Activated gamma-delta T cell (primary cell): ENCODE data around the gene PLEKHA3.

Source experiments
- DNase-seq: peaks from one replicate; lab custom pipeline; 2025; lab: John Stamatoyannopoulos, UW

The PLEKHA3 gene

GRCh38 chr2:178478439-178479274 is 1.6 kb upstream of the PLEKHA3 start, which contains the start of gene FKBP7:
Gene FKBP7 (minus strand): TSS chr2:178478600. CDS start chr2:178478499, 101 bp downstream.
- peak; percentile 83 for DNase-seq

- no peak for DNase-seq
These were observed 1.0 kb upstream of the PLEKHA3 start for GRCh38 chr2:178479275-178479616.

GRCh38 chr2:178479758-178480226 is 465 bp upstream of the PLEKHA3 start:
- DNase-seq, result no peak

- DNase-seq, result no peak
These were observed 2.2 kb downstream of the PLEKHA3 start for GRCh38 chr2:178482437-178482836.

GRCh38 chr2:178484245-178485041 is 4.2 kb downstream of the PLEKHA3 start:
- DNase-seq, result no peak

- no peak for DNase-seq
These were observed 5.1 kb downstream of the PLEKHA3 start for GRCh38 chr2:178485356-178485755.

GRCh38 chr2:178491612-178492011 is 11.4 kb downstream of the PLEKHA3 start:
- DNase-seq, result no peak

- no peak for DNase-seq
These were observed 15.8 kb downstream of the PLEKHA3 start for GRCh38 chr2:178496049-178496448.

- DNase-seq, result no peak
These were observed 17.9 kb downstream of the PLEKHA3 start for GRCh38 chr2:178498137-178498536.

GRCh38 chr2:178499640-178500039 is 19.4 kb downstream of the PLEKHA3 start:
- no peak for DNase-seq

GRCh38 chr2:178502751-178503150 is 22.5 kb downstream of the PLEKHA3 start:
- DNase-seq, result no peak

GRCh38 chr2:178506101-178506500 is 25.8 kb downstream of the PLEKHA3 start:
- DNase-seq, result no peak

GRCh38 chr2:178506524-178506923 is 26.3 kb downstream of the PLEKHA3 start:
- no peak for DNase-seq

- DNase-seq, result no peak
These were observed 26.7 kb downstream of the PLEKHA3 start for GRCh38 chr2:178506949-178507348.

- DNase-seq, result no peak
These were observed 28.4 kb downstream of the PLEKHA3 start for GRCh38 chr2:178508646-178509045.

GRCh38 chr2:178510384-178510783 is 30.1 kb downstream of the PLEKHA3 start:
- DNase-seq, result no peak

- DNase-seq, result no peak
These were observed 32.2 kb downstream of the PLEKHA3 start for GRCh38 chr2:178512484-178512883.

- DNase-seq, result no peak
These were observed 33.6 kb downstream of the PLEKHA3 start for GRCh38 chr2:178513876-178514275.

- no peak for DNase-seq
These were observed 34.4 kb downstream of the PLEKHA3 start for GRCh38 chr2:178514664-178515063.

- DNase-seq, result no peak
These were observed 37.2 kb downstream of the PLEKHA3 start for GRCh38 chr2:178517496-178517895.

- no peak for DNase-seq
These were observed 41.3 kb downstream of the PLEKHA3 start for GRCh38 chr2:178521304-178522150.
